NCI-H748 (cell line): Measurements from ENCODE around the gene PTGES2.
"Not testable (repeated sequence)": the region's sequence is repeated elsewhere in the genome, so short reads cannot be mapped to it uniquely, and the experiment has no call there.

Experiments used
- DNase-seq: peaks from one replicate; lab custom pipeline; 2025; ENCODE audit not compliant: unreplicated experiment; lab: John Stamatoyannopoulos, UW

PTGES2 gene

DNA sequence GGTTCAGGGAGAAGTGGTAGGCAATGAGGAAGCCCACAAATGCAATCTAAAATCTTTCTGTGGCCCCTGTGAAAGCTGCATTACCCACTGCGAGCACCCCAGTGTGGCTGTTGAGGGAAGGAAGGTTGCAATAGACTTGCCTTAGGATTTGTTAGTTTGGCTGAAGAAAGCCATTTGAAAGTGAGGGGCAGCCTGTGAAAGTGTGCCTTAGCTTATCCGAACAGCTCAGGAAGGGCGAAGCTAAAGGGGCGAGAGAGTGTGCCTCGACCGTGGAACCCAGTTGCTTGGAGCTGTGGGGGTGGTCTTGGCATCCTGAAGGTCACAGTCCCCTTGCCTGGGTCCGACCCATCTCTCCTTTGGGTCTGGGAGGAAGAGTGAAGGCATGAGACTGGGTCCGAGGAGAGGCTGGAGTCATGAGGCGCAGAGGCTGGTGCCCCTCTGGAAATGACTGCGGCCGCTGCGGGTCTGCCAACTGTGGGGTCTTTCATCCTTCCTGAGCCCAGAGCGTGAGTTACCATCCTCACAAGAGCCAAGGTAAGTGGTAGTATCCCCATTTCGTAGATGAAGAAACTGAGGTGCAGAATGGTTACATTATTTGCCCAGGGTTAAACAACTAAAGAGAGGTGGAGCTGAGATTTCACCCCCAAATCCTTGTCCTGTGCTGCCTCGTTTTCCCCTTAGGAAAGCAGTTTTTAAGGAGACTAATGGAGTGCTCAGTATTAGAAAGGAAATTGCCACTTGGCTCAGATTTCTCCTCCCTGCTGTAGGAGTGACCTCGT lies 35.1 kb downstream of the PTGES2 start:
- no peak for DNase-seq

DNA sequence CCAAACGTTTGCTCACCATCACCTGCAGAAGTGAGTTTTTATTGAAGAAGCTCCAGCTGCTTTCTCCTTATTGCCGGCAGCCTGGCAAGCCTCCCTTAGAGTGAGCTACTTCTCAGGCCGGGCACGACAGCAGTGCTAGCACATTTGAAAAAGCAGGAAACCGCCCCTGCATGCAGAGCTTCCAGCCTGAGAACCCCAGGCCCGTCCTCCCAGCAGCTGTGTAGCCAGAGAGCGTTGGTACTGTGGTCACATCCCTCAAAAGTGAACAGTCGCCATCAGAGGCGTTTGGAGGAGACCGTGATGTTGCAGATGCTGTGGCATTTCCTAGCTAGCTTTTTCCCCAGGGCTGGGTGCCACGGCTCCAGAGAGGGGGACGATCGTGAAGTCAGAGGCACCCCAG lies 36.0 kb downstream of the PTGES2 start:
- no peak for DNase-seq

DNA sequence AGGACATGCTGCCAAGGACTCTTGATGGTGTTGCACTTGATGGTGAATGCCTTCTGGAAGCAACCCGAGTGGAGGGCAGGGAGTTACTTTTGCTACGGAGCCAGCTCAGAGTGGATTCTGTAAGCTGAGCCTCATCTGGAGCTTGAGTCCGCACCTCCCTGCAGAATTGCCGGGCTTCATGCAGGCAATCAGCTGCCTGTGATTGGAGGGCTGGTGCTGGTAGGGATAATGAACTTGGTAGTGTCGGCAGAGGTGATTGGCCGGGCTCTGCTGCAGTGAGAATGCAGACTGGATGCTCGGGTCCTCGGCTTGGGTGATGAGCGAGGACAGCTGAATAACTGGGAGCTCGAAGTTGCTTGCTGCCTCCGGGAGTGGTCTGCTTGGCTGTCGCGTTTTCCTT lies 36.4 kb downstream of the PTGES2 start:
- DNase-seq, result no peak

DNA sequence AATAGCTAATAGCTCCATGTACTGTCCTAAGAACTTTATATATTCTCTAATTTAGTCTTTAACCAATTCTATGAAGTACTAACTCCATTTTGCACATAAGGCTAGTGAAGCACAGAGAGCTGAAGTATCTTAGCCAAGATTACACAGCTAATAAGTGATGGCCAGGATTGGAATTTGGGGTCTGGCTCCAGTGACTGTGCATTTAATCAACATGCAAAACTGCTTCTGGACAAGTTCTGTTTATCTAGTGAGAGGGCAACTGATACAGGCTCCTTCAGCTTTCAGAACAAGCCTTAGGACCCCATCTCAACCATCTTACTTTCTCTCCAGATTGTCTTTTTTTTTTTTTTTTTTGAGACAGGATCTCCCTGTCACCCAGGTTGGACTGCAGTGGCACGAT lies 38.2 kb downstream of the PTGES2 start:
- no peak for DNase-seq

DNA sequence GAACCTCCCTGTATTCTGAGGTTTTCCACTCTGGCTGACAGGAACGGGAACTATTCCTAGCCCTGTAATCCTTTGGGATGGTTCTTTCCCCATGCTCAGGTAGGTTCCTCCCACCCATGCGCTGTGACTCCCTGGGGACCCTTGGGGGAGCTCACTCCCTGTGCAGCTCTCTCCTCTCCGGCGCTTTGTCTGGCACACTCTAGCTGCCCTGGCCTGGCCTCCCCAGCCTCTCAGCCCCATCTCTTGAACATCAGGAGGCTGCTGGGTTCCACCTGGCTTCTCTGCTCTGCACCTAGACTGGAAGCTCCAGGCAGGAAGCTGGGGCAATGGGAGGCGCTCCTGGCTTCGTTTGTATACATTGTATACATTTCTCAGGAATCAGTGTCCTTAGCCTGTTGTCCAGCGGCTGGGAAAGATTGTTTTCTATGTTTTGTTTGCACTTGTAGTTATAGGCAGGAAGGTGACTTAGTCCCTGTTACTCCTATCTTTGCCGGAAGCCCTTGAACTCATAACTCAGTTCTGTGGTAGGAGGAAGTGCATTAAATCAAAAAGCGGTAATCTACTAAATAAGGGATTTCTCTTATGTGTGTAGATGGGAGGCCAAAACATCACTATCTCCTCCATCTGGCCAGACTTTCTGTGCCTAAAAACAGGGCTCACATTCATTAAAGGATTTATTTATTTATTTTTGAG lies 39.1 kb downstream of the PTGES2 start:
- DNase-seq, result no peak

DNA sequence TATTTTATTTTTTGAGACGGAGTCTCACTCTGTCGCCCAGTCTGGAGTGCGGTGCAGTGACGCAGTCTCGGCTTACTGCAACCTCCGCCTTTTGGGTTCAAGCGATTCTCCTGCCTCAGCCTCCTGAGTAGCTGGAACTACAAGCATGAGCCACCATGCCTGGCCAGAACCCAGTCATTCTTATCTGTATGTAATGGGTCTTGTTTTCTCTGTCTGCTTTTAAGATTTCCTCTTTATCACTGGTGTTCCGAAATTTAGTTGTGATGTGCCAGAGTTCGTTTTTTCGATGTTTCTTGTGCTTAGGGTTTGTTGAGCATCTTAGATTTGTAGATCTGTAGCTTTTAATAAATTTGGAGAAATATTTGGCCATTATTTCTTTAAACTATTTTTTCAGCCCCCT lies 40.3 kb downstream of the PTGES2 start:
- DNase-seq, result no peak

DNA sequence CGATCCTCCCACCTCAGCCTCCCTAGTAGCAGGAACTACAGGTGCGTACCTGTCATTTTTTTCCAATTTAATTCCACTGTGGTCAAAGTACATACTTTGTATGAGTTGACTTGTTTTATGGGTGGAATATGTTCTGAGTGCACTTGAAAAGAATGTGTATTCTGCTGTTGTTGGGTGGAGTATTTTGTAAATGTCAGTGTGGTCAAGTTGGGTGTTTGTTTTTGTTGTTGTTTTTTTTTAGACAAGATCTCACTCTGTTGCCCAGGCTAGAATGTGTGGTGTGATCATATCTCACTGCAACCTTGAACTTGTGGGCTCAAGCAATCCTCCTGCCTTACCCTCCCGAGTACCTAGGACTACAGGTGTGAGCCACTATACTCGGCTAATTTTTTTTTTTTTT lies 41.6 kb downstream of the PTGES2 start:
- no peak for DNase-seq

DNA sequence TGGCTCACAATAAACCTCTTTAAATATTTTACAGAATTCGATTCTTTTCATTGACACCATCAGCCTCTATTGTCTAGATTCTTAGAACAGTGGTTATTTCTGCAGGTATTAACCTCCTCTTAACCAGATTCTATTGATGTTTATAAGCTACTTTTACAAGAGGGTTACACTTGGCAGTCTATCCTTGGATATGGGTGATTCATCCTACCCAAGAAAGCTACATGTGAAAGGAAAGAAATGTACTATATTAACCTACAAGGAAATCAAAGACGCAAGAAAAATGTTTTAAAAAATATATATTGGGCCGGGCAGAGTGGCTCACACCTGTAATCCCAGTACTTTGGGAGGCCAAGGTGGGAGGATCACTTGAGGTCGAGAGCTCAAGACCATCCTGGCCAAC lies 42.8 kb downstream of the PTGES2 start:
- DNase-seq, result no peak

DNA sequence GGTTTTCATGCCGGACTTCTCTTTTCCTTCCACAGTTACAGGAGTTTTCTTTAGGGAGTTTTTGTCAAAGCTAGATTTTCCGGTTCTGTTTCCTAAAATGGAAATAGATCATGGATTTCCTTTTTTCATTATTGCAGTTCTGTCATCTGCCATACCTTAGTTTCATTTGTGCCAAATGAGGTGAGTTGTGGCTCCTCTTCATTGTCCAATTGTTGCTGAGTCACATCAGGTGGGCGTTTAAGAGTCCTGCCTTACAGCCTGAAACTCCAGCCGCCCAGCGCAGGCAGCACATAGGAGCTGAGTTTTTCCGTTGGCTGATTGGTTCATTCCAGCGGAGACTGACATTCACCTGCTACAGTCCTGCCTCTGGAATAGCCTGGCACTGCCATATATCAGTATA lies 45.4 kb downstream of the PTGES2 start:
- no peak for DNase-seq

DNA sequence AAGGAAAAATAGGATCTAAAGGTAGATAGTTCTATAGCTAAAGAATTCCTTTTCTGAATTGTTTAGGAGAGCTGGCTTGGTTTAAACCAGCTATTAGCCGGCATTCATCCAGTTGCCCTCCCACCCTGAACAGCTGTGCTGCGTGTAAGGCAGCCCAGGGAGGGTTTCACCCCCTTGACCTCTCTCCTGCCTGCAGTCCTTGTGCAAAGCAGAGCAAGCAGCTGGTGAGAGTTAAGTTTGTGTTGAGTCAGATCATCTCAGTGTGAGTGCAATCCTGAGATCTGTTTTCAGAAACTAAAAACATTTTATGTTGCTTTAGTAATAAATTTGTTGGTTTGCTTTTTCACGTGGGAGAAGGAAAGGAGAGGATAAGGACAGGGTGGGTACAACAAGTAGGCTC lies 46.5 kb downstream of the PTGES2 start:
- no peak for DNase-seq

DNA sequence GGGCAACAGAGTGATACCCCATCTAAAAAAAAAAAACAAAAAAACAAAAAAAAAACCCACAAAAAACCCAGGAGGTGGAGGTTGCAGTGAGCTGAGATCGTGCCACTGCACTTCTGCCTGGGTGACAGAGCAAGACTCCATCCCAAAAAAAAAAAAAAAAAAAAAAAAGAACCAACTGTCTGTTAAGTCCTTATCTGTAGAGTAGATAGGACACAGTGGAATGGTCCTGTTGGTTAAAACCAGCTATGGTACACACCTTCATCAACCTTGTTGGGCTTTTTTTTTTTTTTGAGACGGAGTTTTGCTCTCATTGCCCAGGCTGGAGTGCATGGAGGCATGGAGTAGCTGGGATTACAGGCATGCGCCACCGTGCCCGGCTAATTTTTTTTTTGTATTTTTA lies 47.3 kb downstream of the PTGES2 start:
- no peak for DNase-seq

DNA sequence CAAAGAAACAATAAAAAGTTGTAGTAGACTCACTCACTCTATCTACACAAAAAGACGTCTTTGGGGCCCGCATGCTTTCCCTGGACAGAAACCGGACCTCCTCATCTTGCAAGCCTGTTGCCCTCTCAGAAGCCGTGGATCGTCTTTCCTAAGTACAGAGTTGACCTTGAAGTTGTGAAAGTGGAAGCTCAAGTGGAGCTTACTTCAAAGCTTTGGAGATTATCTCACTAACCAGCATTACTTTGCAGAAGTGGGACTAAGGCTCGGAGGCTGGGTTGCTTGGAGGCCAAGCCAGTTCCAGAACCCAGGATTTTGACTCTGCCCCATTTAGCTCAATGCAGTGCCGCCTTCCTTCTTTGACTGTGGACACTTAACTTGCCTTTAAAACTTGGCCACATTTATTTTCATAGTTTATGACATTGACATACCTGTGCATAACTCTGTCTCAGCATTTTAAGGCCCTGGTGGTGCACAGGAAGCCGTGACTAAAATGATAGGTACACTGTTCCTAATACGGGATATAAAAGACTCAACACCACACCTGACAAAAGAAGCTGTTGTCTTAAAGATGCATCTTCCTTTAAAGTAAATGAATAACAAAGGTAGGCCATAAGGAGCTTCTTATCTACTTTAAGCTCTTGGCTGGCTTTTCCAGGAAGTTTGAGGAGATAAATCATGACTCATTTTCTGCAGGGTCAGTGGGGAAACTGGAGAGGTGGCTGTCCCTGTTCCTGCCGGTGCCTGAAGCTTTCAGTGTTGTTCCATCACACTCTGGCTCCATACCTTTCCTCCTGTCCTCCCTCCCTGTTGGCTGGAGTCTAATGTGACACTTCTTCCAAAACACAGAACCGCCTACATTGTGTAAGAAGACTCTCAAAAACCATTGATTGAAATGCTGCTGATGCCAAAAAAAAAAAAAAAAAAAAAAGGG lies 48.8 kb downstream of the PTGES2 start:
- no peak for DNase-seq

DNA sequence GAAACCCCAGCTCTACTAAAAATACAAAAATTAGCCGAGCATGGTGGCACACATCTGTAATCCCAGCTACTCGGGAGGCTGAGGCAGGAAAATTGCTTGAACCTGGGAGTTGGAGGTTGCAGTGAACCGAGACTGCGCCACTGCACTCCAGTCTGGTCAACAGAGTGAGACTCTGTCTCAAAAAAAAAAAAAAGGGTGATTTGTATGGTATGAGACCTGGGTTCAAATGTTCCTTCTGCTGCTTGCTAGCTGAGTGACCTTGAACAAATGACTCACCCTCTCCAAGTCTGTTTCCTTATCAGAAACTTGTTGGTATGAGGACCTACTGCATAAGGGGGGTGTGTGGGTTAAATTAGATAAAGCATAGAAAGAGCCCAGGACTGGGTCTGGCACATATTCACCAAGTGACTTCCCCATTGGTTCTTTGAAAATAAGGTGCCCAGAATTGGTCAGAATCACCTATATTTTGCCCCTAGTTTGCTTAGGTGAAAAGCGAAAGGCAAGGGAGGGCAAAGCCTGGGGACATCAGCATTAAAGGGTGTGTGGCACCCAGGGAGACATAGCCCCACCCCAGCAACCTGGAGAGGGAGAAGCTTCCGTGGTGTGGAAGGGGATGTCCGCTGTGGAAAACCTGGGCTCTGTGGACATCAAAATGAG lies 49.6 kb downstream of the PTGES2 start:
- DNase-seq, result no peak

DNA sequence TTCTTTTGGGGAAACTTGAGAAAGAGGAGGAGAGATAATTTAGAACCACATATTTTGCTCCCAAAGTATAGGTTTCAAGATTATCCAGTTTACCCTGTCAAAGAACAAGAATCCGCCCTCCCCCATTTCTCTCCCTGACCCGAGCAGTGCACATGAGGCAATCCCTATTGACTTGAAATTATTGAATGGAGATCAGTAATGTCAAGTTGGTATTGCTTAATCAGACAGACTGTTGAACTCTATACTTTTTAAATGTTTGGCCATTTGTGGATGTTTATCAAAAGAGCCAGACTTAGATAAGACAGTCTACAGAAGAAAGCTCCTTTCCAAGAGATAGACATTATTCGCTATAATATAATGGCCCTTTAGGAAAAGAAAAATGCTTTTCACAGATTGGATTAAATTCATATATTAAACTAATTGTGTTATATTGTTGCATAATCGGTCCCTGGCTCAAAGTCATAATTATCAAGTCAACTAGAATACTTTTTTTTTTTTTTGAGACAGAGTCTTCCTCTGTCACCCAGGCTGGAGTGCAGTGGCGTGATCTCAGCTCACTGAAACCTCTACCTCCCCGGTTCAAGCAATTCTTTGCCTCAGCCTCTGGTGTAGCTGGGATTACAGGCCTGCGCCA lies 54.2 kb downstream of the PTGES2 start:
- no peak for DNase-seq

DNA sequence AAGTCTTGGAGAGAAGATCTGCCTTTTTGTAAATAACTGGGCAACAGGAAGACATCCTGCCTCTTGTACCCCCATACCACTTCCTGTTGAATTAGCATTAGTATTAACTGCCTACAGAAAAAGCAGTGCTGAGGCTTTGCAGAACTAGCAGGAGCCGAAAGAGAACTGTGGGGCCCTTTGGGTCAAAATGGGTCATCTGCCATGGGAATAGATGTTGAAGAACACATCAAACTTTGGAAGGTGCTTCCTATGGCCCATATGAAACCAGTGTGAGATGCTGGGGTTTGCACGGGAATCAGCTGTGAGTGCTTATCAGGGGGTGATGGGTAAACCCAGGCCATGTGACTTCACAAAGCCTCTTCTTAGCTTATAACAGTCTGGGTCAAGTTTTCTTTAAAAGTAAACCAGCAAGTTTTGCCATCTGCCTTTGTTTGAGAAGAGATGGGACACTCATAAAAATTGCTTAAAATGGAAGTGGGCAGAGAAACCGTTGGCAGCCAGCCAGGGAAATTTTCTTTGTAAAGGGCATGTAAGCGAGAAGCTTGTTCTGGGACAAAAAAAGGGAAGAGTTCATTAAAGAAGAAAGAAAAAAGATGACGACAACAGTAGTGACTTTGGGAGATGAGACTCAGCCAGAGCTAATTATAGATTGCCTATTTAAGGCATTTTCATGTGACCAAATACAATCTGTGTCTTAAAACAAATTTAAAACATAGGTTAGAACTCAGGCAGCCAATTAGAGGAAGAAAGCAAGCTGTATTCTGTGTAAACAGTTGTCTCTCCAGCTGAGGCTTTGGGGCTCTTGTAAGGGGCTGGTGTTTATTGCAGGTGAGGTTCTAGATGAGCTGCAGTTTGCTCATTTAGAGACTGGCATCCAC lies 55.1 kb downstream of the PTGES2 start:
- DNase-seq, result peak; percentile 68

DNA sequence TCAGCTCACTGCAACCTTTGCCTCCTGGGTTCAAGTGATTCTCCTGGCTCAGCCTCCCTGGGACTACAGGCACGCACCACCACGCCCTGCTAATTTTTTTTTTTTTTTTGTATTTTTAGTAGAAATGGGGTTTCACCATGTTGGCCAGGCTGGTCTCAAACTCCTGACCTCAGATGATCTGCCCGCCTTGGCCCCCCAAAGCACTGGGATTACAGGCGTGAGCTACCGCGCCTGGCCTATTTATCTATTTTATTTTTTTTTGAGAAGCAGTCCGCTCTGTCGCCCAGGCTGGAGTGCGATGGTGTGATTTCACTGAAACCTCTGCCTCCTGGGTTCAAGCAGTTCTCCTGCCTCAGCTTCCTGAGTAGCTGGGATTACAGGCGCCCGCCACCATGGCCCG lies 56.1 kb downstream of the PTGES2 start:
- not testable (repeated sequence) for DNase-seq

DNA sequence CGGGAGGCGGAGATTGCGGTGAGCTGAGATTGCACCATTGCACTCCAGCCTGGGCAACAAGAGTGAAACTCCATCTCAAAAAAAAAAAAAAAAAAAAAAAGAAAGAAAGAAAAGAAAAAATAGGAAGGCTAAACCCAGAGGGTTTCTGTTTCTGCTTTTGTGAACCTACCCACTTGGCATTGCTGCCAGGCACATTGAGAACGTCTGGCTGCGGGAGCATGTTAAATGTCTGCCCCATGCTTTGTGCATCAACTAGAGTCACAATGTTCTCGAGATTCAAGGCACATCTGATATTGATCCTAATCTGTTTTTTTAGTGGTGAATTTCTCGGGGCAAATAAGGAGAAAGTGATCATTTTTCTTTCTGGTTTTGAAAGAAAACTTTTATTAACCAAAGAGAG lies 56.7 kb downstream of the PTGES2 start:
- no peak for DNase-seq
